CD4-positive, alpha-beta memory T cell (primary cell): Measurements from ENCODE around the gene RSPH10B2. TPM values are rescaled to one million over a fixed set of nuclear protein-coding genes. Genes with fewer than 3 reads are reported as not detected.
"Not testable (repeated sequence)": the region's sequence is repeated elsewhere in the genome, so short reads cannot be mapped to it uniquely, and the experiment has no call there.

Experiments used
- CTCF ChIA-PET: fragments of 350-600 bp; sonication (Branson Sonifier 250); formaldehyde crosslinking; loops from one replicate; lab custom pipeline; 2021; ENCODE audit warnings: inconsistent platforms; ENCODE audit not compliant: partially characterized antibody; lab: Charles Lee
- POLR2A ChIA-PET: fragments of 350-600 bp; sonication (Branson Sonifier 250); formaldehyde crosslinking; loops from one replicate; lab custom pipeline; 2021; ENCODE audit not compliant: partially characterized antibody; lab: Charles Lee
- DNase-seq, 5 donors: peaks; one replicate each; pipeline versions ENCODE4 v3.0.0 to v3.0.0-alpha.2; 2020 to 2022; ENCODE audit warnings: mixed read lengths in 1 of 5
- H3K27ac ChIP-seq: one replicate; pipeline ENCODE4 v1.7.0; 2013; ENCODE audit warnings: low read depth, low read length
- H3K27me3 ChIP-seq: 2 replicates; pipeline ENCODE4 v1.7.0; 2013; ENCODE audit warnings: mild to moderate bottlenecking, low read length, moderate library complexity; ENCODE audit not compliant: insufficient read depth
- H3K36me3 ChIP-seq: 2 replicates; pipeline ENCODE4 v1.7.0; 2013; ENCODE audit warnings: mild to moderate bottlenecking, low read length, moderate library complexity; ENCODE audit not compliant: insufficient read depth
- H3K4me1 ChIP-seq: 2 replicates; pipeline ENCODE4 v1.7.0; 2013; ENCODE audit warnings: mild to moderate bottlenecking, low read length, moderate library complexity; ENCODE audit not compliant: insufficient read depth
- H3K4me3 ChIP-seq, 2 donors: one replicate each; pipeline ENCODE4 v1.7.0; 2013; ENCODE audit warnings: low read length in 2 of 2, mild to moderate bottlenecking in 1 of 2
- H3K9me3 ChIP-seq, 2 donors: one replicate each; pipeline ENCODE4 v1.7.0; 2013; ENCODE audit warnings: low read length in 2 of 2, control low read depth in 1 of 2; ENCODE audit not compliant: control insufficient read depth in 1 of 2
- H3K27ac Mint-ChIP-seq, 7 donors: one replicate each; pipeline ENCODE4 v1.8.0; 2020 to 2021; ENCODE audit warnings: mixed read lengths in 7 of 7, mild to moderate bottlenecking in 6 of 7, inconsistent platforms in 3 of 7, moderate library complexity in 3 of 7
- H3K27me3 Mint-ChIP-seq, 2 donors: one replicate each; pipeline ENCODE4 v1.8.0; 2020 to 2021; ENCODE audit warnings: mixed read lengths in 2 of 2
- H3K36me3 Mint-ChIP-seq, 2 donors: one replicate each; pipeline ENCODE4 v1.8.0; 2020 to 2021; ENCODE audit warnings: mixed read lengths in 2 of 2, inconsistent platforms in 1 of 2, mild to moderate bottlenecking in 1 of 2
- H3K4me1 Mint-ChIP-seq, 4 donors: one replicate each; pipeline ENCODE4 v1.8.0; 2020 to 2021; ENCODE audit warnings: mixed read lengths in 4 of 4, mild to moderate bottlenecking in 1 of 4
- H3K4me3 Mint-ChIP-seq, 8 donors: one replicate each; pipeline ENCODE4 v1.8.0; 2020 to 2021; ENCODE audit warnings: mixed read lengths in 8 of 8, mild to moderate bottlenecking in 7 of 8, moderate library complexity in 6 of 8, inconsistent platforms in 3 of 8
- H3K9me3 Mint-ChIP-seq, 8 donors: one replicate each; pipeline ENCODE4 v1.8.0; 2020 to 2021; ENCODE audit warnings: mixed read lengths in 8 of 8, mild to moderate bottlenecking in 5 of 8, inconsistent platforms in 3 of 8, moderate library complexity in 1 of 8
- intact Hi-C: fragments of 100-400 bp; cut with micrococcal nuclease; formaldehyde crosslinking; loops from one replicate; pipeline ENCODE4 v1.15.1; 2023
- polyA plus RNA-seq, 2 donors: library from polyadenylated mRNA; unstranded; fragments of 300-500 nt; fragmentation: Illumina TruSeq; gene quantifications; one replicate each; pipeline ENCODE4 v1.2.3, GENCODE V29; 2021
- total RNA-seq, 2 experiments: library from RNA; stranded (reverse); gene quantifications; one replicate each; pipeline ENCODE4 v1.2.3, GENCODE V29; 2021

RSPH10B2 gene
- total and polyA plus RNA-seq, 4 experiments from 2014 or later: 0.10 to 1.1 (median 0.70) TPM; not detected in 1

- Histone ChIP-seq H3K4me1 (peaks cover 11% of the 10 kb centered on the region), H3K27me3 (no peaks in the 10 kb centered on the region), H3K36me3 (peaks cover 9% of the 10 kb centered on the region), H3K9me3 (no peaks in the 10 kb centered on the region), H3K4me3 (peak overlapping the region; percentile 76 to 85), H3K27ac (peak overlapping the region; percentile 87)
- H3K27me3 Mint-ChIP-seq: no peaks in the 10 kb centered on the region
- peak overlapping the region; percentile 83 to 94 (median 91) for H3K27ac Mint-ChIP-seq
- peak in 1 of 5 donors; percentile 20 for DNase-seq
- peak overlapping the region; percentile 90 to 96 (median 94) for H3K4me3 Mint-ChIP-seq
- peaks cover 15 to 41% (median 29%) of the 10 kb centered on the region in 4 donors for H3K4me1 Mint-ChIP-seq
- peaks cover 0 to 2% (median 0%) of the 10 kb centered on the region in 8 donors for H3K9me3 Mint-ChIP-seq
- CTCF ChIA-PET: no interaction called here
- peaks cover 24 to 33% of the 10 kb centered on the region in 2 donors for H3K36me3 Mint-ChIP-seq
- POLR2A ChIA-PET: no interaction called here
- intact Hi-C loops: no loop called here
Observed at GRCh38 chr7:6730343-6730633, 23.6 kb upstream of the RSPH10B2 start.

- H3K9me3 ChIP-seq, H3K27ac ChIP-seq, intact Hi-C loops, CTCF ChIA-PET, H3K27me3 ChIP-seq, POLR2A ChIA-PET, H3K9me3 Mint-ChIP-seq, DNase-seq, H3K4me3 ChIP-seq, H3K27me3 Mint-ChIP-seq, H3K4me1 ChIP-seq, H3K4me3 Mint-ChIP-seq, H3K27ac Mint-ChIP-seq: not testable (repeated sequence)
- H3K36me3 ChIP-seq: peaks cover 16% of the 10 kb centered on the region
- Mint-ChIP-seq H3K36me3 (peaks cover 36 to 47% of the 10 kb centered on the region in 2 donors), H3K4me1 (peaks cover 0 to 12% (median 8%) of the 10 kb centered on the region in 4 donors)
Observed at GRCh38 chr7:6738415-6738814, 15.5 kb upstream of the RSPH10B2 start.

- H3K27me3 Mint-ChIP-seq, CTCF ChIA-PET, H3K27ac Mint-ChIP-seq: not testable (repeated sequence)
Observed at GRCh38 chr7:6744410-6745100, 9.3 kb upstream of the RSPH10B2 start.

GRCh38 chr7:6749335-6749734, 4.6 kb upstream of the RSPH10B2 start:
- H3K4me3 Mint-ChIP-seq, H3K36me3 Mint-ChIP-seq, H3K9me3 ChIP-seq, H3K4me1 ChIP-seq, POLR2A ChIA-PET, H3K27ac ChIP-seq, CTCF ChIA-PET, H3K9me3 Mint-ChIP-seq, H3K4me1 Mint-ChIP-seq, DNase-seq, H3K36me3 ChIP-seq, H3K27me3 Mint-ChIP-seq, H3K27me3 ChIP-seq, H3K4me3 ChIP-seq, intact Hi-C loops, H3K27ac Mint-ChIP-seq: not testable (repeated sequence)

More at GRCh38 chr7:6744410-6745100, 9.3 kb upstream of the RSPH10B2 start:
- H3K36me3 Mint-ChIP-seq: peaks cover 14 to 18% of the 10 kb centered on the region in 2 donors
- H3K4me3 ChIP-seq, H3K4me3 Mint-ChIP-seq, POLR2A ChIA-PET, H3K27ac ChIP-seq, H3K4me1 ChIP-seq, intact Hi-C loops, H3K9me3 Mint-ChIP-seq, DNase-seq, H3K27me3 ChIP-seq, H3K9me3 ChIP-seq, H3K4me1 Mint-ChIP-seq, H3K36me3 ChIP-seq: not testable (repeated sequence)

- H3K4me3 Mint-ChIP-seq, H3K36me3 Mint-ChIP-seq, H3K9me3 ChIP-seq, DNase-seq, intact Hi-C loops, POLR2A ChIA-PET, H3K27ac ChIP-seq, H3K9me3 Mint-ChIP-seq, H3K4me1 ChIP-seq, H3K4me1 Mint-ChIP-seq, H3K27me3 Mint-ChIP-seq, CTCF ChIA-PET, H3K4me3 ChIP-seq, H3K36me3 ChIP-seq, H3K27me3 ChIP-seq: not testable (repeated sequence)
- H3K27ac Mint-ChIP-seq: peak overlapping the region in 1 of 7 donors; percentile 32
Observed at GRCh38 chr7:6750173-6750572, 3.7 kb upstream of the RSPH10B2 start.

GRCh38 chr7:6761186-6761585, 7.3 kb downstream of the RSPH10B2 start:
- POLR2A ChIA-PET, H3K36me3 Mint-ChIP-seq, H3K27me3 Mint-ChIP-seq, H3K9me3 Mint-ChIP-seq, H3K27ac Mint-ChIP-seq, H3K4me3 ChIP-seq, H3K9me3 ChIP-seq, H3K4me1 Mint-ChIP-seq, H3K4me1 ChIP-seq, intact Hi-C loops, CTCF ChIA-PET, H3K36me3 ChIP-seq, H3K27me3 ChIP-seq, H3K27ac ChIP-seq, H3K4me3 Mint-ChIP-seq, DNase-seq: not testable (repeated sequence)

- H3K4me1 ChIP-seq, H3K36me3 Mint-ChIP-seq, H3K4me1 Mint-ChIP-seq, POLR2A ChIA-PET, H3K27me3 Mint-ChIP-seq, H3K9me3 Mint-ChIP-seq, intact Hi-C loops, H3K9me3 ChIP-seq, H3K4me3 ChIP-seq, H3K27me3 ChIP-seq, CTCF ChIA-PET, H3K27ac ChIP-seq, DNase-seq, H3K36me3 ChIP-seq, H3K27ac Mint-ChIP-seq, H3K4me3 Mint-ChIP-seq: not testable (repeated sequence)
Observed at GRCh38 chr7:6781581-6781980, 27.7 kb downstream of the RSPH10B2 start.

GRCh38 chr7:6789353-6789752, 35.5 kb downstream of the RSPH10B2 start:
- not testable (repeated sequence) for H3K27me3 ChIP-seq

More at GRCh38 chr7:6789353-6789752, 35.5 kb downstream of the RSPH10B2 start:
- CTCF ChIA-PET, H3K4me3 Mint-ChIP-seq, H3K27me3 Mint-ChIP-seq, H3K36me3 Mint-ChIP-seq, H3K4me1 ChIP-seq, H3K27ac Mint-ChIP-seq, POLR2A ChIA-PET, H3K27ac ChIP-seq, intact Hi-C loops, H3K4me1 Mint-ChIP-seq, DNase-seq, H3K36me3 ChIP-seq, H3K9me3 ChIP-seq, H3K9me3 Mint-ChIP-seq, H3K4me3 ChIP-seq: not testable (repeated sequence)
